CD14-positive monocyte (primary cell): Measurements from ENCODE around the gene MVP. TPM values are rescaled to one million over a fixed set of nuclear protein-coding genes. Genes with fewer than 3 reads are reported as not detected.

Source experiments
- DNase-seq, 3 donors: peaks; one replicate each; pipeline ENCODE4 v3.0.0-alpha.2; 2011 to 2022
- H2AFZ ChIP-seq: 2 replicates; pipeline ENCODE4 v1.6.0; 2012; ENCODE audit warnings: mild to moderate bottlenecking, low read depth, low read length, inconsistent platforms; ENCODE audit not compliant: insufficient read depth, poor library complexity, severe bottlenecking
- H3K27ac ChIP-seq, 2 donors: 1 replicate in 1 of 2; 2 replicates in 1 of 2; pipeline ENCODE4 v1.5.1; 2012 to 2013; ENCODE audit warnings: low read length in 2 of 2, control low read depth in 1 of 2, inconsistent platforms in 1 of 2, low read depth in 1 of 2, mild to moderate bottlenecking in 1 of 2
- H3K27me3 ChIP-seq, 2 donors: one replicate each; pipeline versions ENCODE4 v1.6.0 to v1.6.1; 2011 to 2013; ENCODE audit warnings: low read length in 2 of 2; ENCODE audit not compliant: control insufficient read depth in 2 of 2, insufficient read depth in 2 of 2
- H3K36me3 ChIP-seq, 2 donors: replicated peaks in 1 of 2; 1 replicate in 1 of 2; 2 replicates in 1 of 2; pipeline versions ENCODE4 v1.5.1 to v1.6.1; 2012 to 2013; ENCODE audit warnings: low read length in 2 of 2, control low read depth in 1 of 2, inconsistent platforms in 1 of 2, mild to moderate bottlenecking in 1 of 2; ENCODE audit not compliant: insufficient read depth in 2 of 2, control insufficient read depth in 1 of 2
- H3K4me1 ChIP-seq, 2 donors: 1 replicate in 1 of 2; 2 replicates in 1 of 2; pipeline versions ENCODE4 v1.5.1 to v1.6.1; 2012 to 2013; ENCODE audit warnings: low read length in 2 of 2, control low read depth in 1 of 2, inconsistent platforms in 1 of 2, mild to moderate bottlenecking in 1 of 2, moderate library complexity in 1 of 2; ENCODE audit not compliant: insufficient read depth in 2 of 2, control insufficient read depth in 1 of 2
- H3K4me2 ChIP-seq: replicated peaks from 2 replicates; pipeline ENCODE3; 2012; ENCODE audit warnings: low read length, moderate library complexity, mild to moderate bottlenecking; ENCODE audit not compliant: poor library complexity, severe bottlenecking; ENCODE audit errors: extremely low read depth
- H3K4me3 ChIP-seq, 3 experiments: fragments of 200-600 bp in 1 of 3; sonication (generic) in 1 of 3; replicated peaks in 1 of 3; 1 replicate in 2 of 3; 2 replicates in 1 of 3; pipeline ENCODE4 v1.5.1; 2011 to 2013; ENCODE audit warnings: low read length in 3 of 3, mild to moderate bottlenecking in 3 of 3, control low read depth in 2 of 3, low read depth in 2 of 3, inconsistent platforms in 1 of 3, moderate library complexity in 1 of 3
- H3K79me2 ChIP-seq: 2 replicates; pipeline ENCODE4 v1.6.0; 2012; ENCODE audit warnings: mild to moderate bottlenecking, control low read depth, inconsistent platforms, low read length, moderate library complexity; ENCODE audit not compliant: insufficient read depth
- H3K9ac ChIP-seq: 2 replicates; pipeline ENCODE4 v1.6.0; 2017; ENCODE audit warnings: low read length, mild to moderate bottlenecking; ENCODE audit not compliant: insufficient read depth, poor library complexity, severe bottlenecking
- H3K9me3 ChIP-seq, 2 donors: replicated peaks in 1 of 2; 1 replicate in 1 of 2; 2 replicates in 1 of 2; pipeline versions ENCODE4 v1.5.1 to v1.6.1; 2012 to 2013; ENCODE audit warnings: low read length in 2 of 2, control low read depth in 1 of 2; ENCODE audit not compliant: control insufficient read depth in 1 of 2, insufficient read depth in 1 of 2
- H4K20me1 ChIP-seq: 2 replicates; pipeline ENCODE4 v1.6.0; 2012; ENCODE audit warnings: mild to moderate bottlenecking, low read length, control low read depth, moderate library complexity; ENCODE audit not compliant: insufficient read depth
- H3K27ac Mint-ChIP-seq, 7 donors: one replicate each; pipeline ENCODE4 v1.8.0; 2020; ENCODE audit warnings: mild to moderate bottlenecking in 7 of 7, mixed read lengths in 7 of 7, moderate library complexity in 6 of 7, inconsistent platforms in 2 of 7
- H3K27me3 Mint-ChIP-seq, 3 donors: one replicate each; pipeline ENCODE4 v1.8.0; 2021 to 2022; ENCODE audit warnings: low read depth in 3 of 3, mild to moderate bottlenecking in 3 of 3, mixed read lengths in 3 of 3, moderate library complexity in 3 of 3, inconsistent platforms in 1 of 3
- H3K36me3 Mint-ChIP-seq, 2 donors: one replicate each; pipeline ENCODE4 v1.8.0; 2020; ENCODE audit warnings: mixed read lengths in 2 of 2, inconsistent platforms in 1 of 2, mild to moderate bottlenecking in 1 of 2
- H3K4me1 Mint-ChIP-seq: one replicate; pipeline ENCODE4 v1.8.0; 2020; ENCODE audit warnings: mild to moderate bottlenecking, mixed read lengths
- H3K4me3 Mint-ChIP-seq, 2 donors: one replicate each; pipeline ENCODE4 v1.8.0; 2020; ENCODE audit warnings: mild to moderate bottlenecking in 2 of 2, mixed read lengths in 2 of 2, moderate library complexity in 1 of 2
- H3K9me3 Mint-ChIP-seq, 7 donors: one replicate each; pipeline ENCODE4 v1.8.0; 2020 to 2022; ENCODE audit warnings: mixed read lengths in 7 of 7, mild to moderate bottlenecking in 6 of 7, moderate library complexity in 6 of 7, inconsistent platforms in 2 of 7
- WGBS: methylation state at CpG from one replicate; pipeline ENCODE4 v1.1.5; 2013; ENCODE audit warnings: missing lambda C conversion rate; ENCODE audit not compliant: insufficient coverage; 5-methylcytosine and 5-hydroxymethylcytosine counted together
- intact Hi-C, 2 donors: fragments of 100-400 bp; cut with micrococcal nuclease; formaldehyde crosslinking; loops; one replicate each; pipeline versions ENCODE4 v1.15.0 to v1.15.1; 2023
- polyA plus RNA-seq, 3 donors: library from polyadenylated mRNA; depleted of rRNA in 1 of 3; unstranded in 2 of 3; stranded (reverse) in 1 of 3; fragments of 300-500 nt in 2 of 3; fragments of >200 nt in 1 of 3; fragmentation: Illumina TruSeq in 2 of 3; gene quantifications; 1 replicate in 2 of 3; 2 replicates in 1 of 3; pipeline ENCODE4 v1.2.3, GENCODE V29; 2012 to 2021
- TF ChIP-seq, protein P1 (sequence below): fragments of 200-600 bp; IDR thresholded peaks from one replicate; pipeline ENCODE4 v1.8.0; 2022; ENCODE audit warnings: antibody characterized with exemption, mild to moderate bottlenecking

Gene MVP
- polyA plus RNA-seq, 3 donors: 146 to 274 (median 185) TPM

DNA sequence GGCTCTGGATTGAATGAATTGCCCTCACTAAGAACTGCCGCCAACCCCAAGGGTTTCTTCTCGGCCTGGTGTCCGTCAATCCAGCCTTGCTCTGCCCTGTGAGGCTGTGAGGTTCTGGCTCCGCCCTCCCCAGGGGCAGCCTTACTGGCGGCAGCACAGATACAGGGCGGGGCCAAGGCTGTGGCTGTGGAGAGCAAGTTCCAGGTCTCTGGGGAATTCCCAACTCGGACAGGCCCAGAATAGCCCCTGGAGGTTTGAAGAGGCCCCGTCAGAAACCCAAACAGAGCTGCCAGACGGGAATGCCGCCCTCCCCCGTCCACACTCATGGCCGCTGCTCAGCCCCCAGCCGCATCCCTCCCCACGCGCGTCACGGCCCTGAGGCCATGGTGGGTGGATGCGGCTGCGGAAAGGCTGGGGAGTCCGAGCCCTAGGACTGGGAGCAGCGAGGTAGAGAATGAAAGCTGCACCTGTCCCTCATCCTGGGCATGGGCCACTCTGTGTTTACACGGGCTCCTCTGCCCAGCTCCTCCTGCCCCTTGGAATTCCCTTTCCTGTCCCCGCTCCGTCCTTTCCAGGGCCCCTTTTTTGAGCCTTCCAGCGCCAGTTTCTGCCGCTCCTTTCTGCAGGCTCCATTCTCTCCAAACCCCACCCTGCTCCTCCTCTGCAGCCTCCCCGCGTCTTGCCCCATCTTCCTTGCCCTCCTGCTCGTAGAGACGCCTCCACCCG is 8.9 kb upstream of the MVP start:
- H3K27me3 Mint-ChIP-seq: peaks cover 20 to 34% (median 31%) of the 10 kb centered on the region in 3 donors
- H3K36me3 Mint-ChIP-seq: peaks cover 21 to 31% of the 10 kb centered on the region in 2 donors

More for the DNA sequence above, 8.9 kb upstream of the MVP start:
- under 1% methylated on average over 28 of the region's 31 CpGs for WGBS
- H3K79me2 ChIP-seq: peaks cover 28% of the 10 kb centered on the region
- peaks cover 36% of the 10 kb centered on the region for H4K20me1 ChIP-seq
- peak overlapping the region; percentile 50 for H3K9ac ChIP-seq
- H3K27me3 ChIP-seq: peaks cover 5 to 24% of the 10 kb centered on the region in 2 donors
- peak; percentile 82 to 93 (median 83) for DNase-seq
- H2AFZ ChIP-seq: peak overlapping the region; percentile 70
- peaks cover 13 to 23% of the 10 kb centered on the region in 2 donors for H3K36me3 ChIP-seq
- H3K27ac ChIP-seq: peak overlapping the region; percentile 29 to 59
- H3K4me1 Mint-ChIP-seq: peaks cover 63% of the 10 kb centered on the region
- H3K9me3 Mint-ChIP-seq: peaks cover 0 to 8% (median 3%) of the 10 kb centered on the region in 7 donors
- peak overlapping the region; percentile 76 for H3K4me2 ChIP-seq
- H3K4me1 ChIP-seq: peaks cover 60 to 73% of the 10 kb centered on the region in 2 donors
- peak overlapping the region; percentile 35 to 73 (median 57) for H3K4me3 ChIP-seq
- peak overlapping the region; percentile 83 to 95 for H3K4me3 Mint-ChIP-seq
- H3K9me3 ChIP-seq: no peaks in the 10 kb centered on the region
- TF ChIP-seq, protein P1, sequence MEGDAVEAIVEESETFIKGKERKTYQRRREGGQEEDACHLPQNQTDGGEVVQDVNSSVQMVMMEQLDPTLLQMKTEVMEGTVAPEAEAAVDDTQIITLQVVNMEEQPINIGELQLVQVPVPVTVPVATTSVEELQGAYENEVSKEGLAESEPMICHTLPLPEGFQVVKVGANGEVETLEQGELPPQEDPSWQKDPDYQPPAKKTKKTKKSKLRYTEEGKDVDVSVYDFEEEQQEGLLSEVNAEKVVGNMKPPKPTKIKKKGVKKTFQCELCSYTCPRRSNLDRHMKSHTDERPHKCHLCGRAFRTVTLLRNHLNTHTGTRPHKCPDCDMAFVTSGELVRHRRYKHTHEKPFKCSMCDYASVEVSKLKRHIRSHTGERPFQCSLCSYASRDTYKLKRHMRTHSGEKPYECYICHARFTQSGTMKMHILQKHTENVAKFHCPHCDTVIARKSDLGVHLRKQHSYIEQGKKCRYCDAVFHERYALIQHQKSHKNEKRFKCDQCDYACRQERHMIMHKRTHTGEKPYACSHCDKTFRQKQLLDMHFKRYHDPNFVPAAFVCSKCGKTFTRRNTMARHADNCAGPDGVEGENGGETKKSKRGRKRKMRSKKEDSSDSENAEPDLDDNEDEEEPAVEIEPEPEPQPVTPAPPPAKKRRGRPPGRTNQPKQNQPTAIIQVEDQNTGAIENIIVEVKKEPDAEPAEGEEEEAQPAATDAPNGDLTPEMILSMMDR: no peak
- H3K27ac Mint-ChIP-seq: peak overlapping the region; percentile 46 to 92 (median 85)
- intact Hi-C loops: loop anchor here in 1 of 2 donors (10.0 kb wide), 1 partner anchor 183 kb away; the partner anchor contains the start of genes HIRIP3 and INO80E
